COR-L47 (cell line): ENCODE data around the gene AJAP1.

Experiments used
- DNase-seq: peaks from one replicate; lab custom pipeline; 2025; lab: John Stamatoyannopoulos, UW

Gene AJAP1

GRCh38 chr1:4772294-4773010 is 118.0 kb downstream of the AJAP1 start:
- DNase-seq, result no peak

- no peak for DNase-seq
Observed at GRCh38 chr1:4773226-4773625, 118.8 kb downstream of the AJAP1 start.

- DNase-seq, result no peak
Observed at GRCh38 chr1:4775506-4775905, 121.1 kb downstream of the AJAP1 start.

GRCh38 chr1:4778056-4778455 is 123.6 kb downstream of the AJAP1 start:
- peak; percentile 31 for DNase-seq

GRCh38 chr1:4781646-4782045 is 127.2 kb downstream of the AJAP1 start:
- no peak for DNase-seq

GRCh38 chr1:4784761-4785160 is 130.4 kb downstream of the AJAP1 start:
- peak; percentile 88 for DNase-seq

GRCh38 chr1:4786055-4786454 is 131.6 kb downstream of the AJAP1 start:
- no peak for DNase-seq

GRCh38 chr1:4787551-4787950 is 133.1 kb downstream of the AJAP1 start:
- no peak for DNase-seq

- no peak for DNase-seq
Observed at GRCh38 chr1:4792565-4792964, 138.2 kb downstream of the AJAP1 start.

GRCh38 chr1:4794020-4794780 is 139.8 kb downstream of the AJAP1 start:
- DNase-seq, result peak; percentile 91

GRCh38 chr1:4796161-4797015 is 142.0 kb downstream of the AJAP1 start:
- DNase-seq, result no peak

GRCh38 chr1:4797016-4797410 is 142.6 kb downstream of the AJAP1 start:
- DNase-seq, result no peak

GRCh38 chr1:4797429-4797828 is 143.0 kb downstream of the AJAP1 start:
- DNase-seq, result no peak

GRCh38 chr1:4801192-4801924 is 146.9 kb downstream of the AJAP1 start:
- no peak for DNase-seq

GRCh38 chr1:4802024-4802423 is 147.6 kb downstream of the AJAP1 start:
- no peak for DNase-seq

GRCh38 chr1:4803335-4803734 is 148.9 kb downstream of the AJAP1 start:
- no peak for DNase-seq

- DNase-seq, result no peak
Observed at GRCh38 chr1:4805987-4806386, 151.6 kb downstream of the AJAP1 start.

- no peak for DNase-seq
Observed at GRCh38 chr1:4820543-4820942, 166.1 kb downstream of the AJAP1 start.

GRCh38 chr1:4825800-4826450 is 171.5 kb downstream of the AJAP1 start:
- DNase-seq, result peak; percentile 53

- DNase-seq, result no peak
Observed at GRCh38 chr1:4830707-4831106, 176.3 kb downstream of the AJAP1 start.

- DNase-seq, result no peak
Observed at GRCh38 chr1:4836574-4836973, 182.2 kb downstream of the AJAP1 start.
